CD4-positive, alpha-beta T cell treated with Interleukin-12 subunit alpha and Interleukin-12 subunit beta, for 1 hour (primary cell): ENCODE data around the gene IGSF21.

Experiments
- DNase-seq: peaks from one replicate; pipeline ENCODE4 v3.0.0-alpha.2; 2020

The IGSF21 gene

DNA sequence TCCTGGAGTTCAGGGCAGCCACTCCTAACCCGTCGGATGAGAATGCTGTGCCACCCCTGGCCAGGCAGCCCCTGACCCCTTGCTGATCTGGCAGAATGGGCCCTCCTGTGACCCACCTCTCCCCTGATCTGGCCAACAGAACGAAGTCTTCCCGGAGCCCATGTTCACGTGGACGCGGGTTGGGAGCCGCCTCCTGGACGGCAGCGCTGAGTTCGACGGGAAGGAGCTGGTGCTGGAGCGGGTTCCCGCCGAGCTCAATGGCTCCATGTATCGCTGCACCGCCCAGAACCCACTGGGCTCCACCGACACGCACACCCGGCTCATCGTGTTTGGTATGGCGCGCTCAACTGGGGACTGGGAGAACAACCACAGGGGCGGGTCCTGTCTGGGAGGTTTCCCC is 269.1 kb downstream of the IGSF21 start:
- no peak for DNase-seq

DNA sequence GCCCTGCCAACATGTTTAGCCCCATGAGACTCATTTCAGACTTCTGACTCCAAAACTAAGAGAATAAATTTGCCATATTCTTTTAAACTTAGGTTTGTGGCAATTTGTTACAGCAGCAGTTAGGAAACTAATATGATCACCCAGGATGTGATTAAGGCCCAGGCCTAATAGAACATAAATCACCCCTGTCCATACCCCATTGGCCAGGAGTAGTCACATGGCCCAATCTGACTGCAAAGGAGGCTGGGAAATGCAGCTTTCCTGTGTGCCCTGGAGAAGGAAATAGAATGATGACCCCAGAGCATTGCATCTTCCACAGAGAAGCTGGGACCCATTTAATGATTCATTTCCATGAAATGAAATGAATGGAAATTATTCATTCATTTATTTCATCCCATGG is 272.7 kb downstream of the IGSF21 start:
- no peak for DNase-seq

DNA sequence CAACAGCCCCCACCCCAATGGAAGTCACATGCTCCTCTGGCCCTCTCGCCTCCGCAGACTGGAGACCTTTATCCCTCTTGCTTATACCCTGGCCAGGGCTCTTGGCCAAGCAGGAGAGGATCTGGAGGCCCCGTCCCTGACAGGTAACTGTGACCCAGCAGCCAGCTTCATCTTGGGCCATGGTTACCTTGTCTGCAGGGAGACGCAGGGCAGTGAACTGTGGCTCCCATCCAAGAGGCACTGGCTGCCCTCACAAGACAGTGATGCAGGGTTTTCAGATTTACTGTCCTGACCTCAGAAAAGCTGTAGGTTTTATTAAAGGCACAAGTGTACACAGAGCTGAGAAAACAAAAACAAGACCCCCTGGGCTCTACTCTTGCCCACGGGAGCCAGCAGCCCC is 276.5 kb downstream of the IGSF21 start:
- no peak for DNase-seq

DNA sequence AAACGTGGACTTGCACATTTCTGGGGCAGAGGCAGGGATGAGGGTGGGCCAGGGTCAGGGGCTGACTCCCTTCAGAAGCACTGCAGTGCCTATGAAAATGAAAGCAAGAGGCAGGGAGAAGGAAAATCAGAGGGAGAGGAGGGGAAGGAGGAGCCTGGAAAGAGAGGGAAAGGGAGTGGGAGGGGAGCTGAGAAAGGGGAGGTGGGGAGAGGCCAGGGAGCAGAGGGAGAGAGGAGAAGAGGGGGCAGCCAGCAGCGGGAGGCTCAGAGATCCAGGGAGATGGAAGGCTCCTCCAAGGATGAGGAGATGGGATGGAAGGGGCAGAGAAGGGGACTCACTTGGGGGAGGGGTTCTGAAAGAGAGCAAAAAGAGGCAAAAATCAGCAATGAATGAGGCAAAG is 276.9 kb downstream of the IGSF21 start:
- no peak for DNase-seq

DNA sequence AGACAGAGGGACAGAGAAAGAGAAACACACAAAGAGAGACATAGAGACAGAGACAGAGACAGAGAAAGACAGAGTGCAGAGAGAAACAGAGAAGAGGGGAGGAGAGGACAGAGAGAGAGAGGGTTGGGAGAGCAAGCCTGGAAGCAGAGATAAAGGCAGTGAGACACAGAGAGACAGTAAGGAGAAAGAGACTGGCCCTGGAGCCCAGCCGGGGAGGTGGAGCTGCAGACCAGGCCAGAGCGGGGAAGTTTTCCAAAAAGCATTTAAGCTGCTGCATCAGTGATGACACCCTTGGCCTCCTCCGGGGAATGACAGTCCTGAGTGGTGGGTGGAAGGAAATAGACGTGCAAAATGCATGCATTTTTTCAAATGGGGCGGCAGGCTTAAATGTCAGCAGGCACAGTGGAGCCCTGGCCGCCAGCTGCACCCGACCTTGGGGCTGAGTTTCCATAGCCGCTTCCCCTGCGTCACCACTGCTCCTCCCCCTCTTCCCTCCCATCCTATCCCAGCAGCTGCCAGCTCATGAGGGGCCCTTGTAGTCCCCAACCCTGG is 277.7 kb downstream of the IGSF21 start:
- DNase-seq = no peak

DNA sequence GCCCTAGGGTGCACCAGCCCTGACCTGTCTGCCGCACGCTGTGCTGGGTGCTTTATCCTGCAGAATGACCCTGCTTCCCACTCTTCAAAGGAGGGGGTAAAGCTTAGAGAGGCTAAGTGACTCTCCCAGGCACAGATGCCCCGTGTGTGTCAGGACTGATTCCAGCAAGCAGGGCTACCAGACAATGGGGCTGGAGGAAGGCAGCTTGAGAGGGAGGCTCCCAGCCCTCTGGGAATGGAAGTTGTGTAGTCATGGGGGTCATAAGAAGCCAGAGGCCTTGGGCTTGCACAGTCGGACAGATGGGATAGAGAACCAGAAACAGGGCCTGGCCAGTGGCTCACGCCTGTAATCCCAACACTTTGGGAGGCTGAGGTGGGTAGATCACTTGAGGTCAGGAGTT is 279.0 kb downstream of the IGSF21 start:
- no peak for DNase-seq

DNA sequence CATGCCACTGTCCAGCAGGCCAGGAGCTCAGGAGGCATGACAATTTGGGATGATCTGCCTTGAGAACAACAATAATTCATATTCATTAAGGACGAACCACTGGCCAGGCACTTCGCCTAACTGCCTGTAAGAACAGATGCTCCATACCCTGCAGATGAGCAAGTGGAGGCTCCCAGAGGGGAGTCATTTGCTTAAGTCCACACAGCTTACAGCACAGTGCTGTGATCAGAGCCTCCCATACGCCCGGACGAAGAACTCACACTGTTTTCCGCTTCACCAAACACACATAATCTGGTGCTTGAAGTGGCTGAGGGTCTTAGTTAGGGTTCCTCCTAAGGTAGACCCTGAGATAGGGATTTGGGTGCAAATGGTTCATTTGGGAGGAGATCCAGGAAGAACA is 279.7 kb downstream of the IGSF21 start:
- DNase-seq = no peak

DNA sequence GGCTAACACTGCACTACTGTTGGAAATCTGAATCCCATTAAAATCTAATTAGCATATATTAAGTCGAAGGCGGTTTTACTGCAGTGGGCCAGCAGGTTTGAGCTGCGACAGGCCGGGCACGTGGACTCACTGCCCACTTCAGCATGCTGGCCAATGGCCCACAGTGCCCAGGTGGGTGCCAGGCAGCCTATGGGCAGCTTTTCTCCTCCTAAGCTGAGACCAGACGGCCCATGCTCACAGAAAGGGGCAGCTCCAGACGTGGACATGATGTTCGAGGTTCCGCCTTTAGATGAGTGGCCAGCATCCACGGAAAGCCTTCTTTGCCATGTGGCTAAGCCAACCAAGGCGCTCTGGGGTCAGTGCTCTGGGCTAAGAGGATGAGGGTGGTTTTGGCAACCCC is 283.4 kb downstream of the IGSF21 start:
- no peak for DNase-seq

DNA sequence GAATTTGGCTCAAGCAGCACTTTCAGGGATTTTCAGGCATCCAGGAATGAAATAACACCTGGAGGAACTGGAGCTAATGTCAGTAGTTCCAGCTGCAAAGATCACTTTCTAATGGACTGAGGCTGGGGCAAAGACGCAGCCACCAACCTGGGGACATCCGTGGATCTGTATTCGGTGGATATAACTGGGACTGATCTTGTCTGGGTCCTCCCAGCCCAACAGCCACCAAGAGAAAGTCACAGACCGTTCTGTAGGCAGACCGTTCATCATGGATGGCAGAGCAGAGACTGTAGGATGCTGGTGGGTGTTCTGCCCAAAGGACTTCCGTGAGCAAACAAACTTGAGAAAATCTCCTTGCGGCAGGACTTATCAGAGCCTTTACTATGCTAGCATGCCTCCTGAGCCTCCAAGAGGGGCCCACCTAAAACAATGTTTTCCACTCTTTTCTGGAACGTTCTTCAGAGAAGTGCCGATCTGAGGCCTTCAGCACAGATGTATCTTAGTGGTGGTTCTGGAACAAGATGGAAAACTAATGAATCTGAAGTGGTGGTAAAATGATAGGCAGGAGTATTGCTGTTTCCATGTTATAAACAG is 287.1 kb downstream of the IGSF21 start:
- no peak for DNase-seq

DNA sequence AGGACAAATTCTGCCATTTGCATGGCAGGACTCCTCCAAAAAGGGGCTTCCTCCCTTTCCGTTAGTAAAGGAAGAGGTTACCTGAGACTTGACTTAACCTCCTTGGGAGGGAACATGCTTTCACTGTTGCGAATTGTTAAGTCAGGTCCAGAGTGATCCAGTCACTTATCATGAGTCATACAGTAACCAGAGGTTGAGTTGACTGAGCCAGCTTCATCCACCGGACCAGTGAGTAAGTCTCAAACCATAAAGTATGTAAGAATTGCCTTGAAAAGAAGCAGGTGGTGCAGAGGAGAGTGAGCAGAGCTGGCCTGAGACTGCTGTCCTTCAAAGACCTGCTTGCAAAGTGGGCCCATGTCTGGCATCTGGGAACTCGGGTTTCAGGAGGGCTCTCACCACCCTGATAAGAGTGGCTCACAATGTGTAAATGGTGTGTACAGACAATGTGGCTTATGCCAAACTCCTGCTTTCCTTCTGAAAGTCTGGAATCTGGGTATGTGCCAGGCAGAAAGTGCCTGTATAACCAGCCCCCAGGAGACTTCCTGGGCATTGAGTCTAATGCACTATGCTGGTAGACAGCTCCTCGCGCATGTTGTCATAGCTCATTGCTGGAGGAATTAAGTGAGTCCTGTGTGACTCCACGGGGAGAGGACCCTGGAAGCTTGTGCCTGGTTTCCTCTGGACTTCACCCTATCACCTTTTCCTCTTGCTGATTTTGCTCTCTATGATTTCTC is 288.8 kb downstream of the IGSF21 start:
- DNase-seq = no peak

DNA sequence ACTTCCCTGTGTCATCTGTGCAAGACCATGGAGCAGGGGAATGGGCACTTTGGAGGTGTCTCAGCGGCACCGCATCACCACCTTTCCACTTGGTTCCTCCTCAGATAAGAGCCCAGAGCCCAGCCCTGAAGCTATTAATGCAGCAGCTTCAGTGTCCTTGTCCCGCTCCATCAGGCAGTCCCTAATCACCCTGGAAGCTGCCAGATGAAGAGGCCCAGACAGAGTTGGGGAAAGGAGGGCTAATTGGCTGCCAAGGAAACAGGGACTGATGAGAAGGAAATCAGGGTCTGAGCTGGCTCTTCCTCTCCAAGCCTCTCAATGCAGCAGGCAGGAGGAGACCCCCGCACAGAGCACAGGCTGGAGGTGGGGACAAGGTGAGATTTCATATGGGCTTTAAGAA is 290.0 kb downstream of the IGSF21 start:
- DNase-seq = no peak

DNA sequence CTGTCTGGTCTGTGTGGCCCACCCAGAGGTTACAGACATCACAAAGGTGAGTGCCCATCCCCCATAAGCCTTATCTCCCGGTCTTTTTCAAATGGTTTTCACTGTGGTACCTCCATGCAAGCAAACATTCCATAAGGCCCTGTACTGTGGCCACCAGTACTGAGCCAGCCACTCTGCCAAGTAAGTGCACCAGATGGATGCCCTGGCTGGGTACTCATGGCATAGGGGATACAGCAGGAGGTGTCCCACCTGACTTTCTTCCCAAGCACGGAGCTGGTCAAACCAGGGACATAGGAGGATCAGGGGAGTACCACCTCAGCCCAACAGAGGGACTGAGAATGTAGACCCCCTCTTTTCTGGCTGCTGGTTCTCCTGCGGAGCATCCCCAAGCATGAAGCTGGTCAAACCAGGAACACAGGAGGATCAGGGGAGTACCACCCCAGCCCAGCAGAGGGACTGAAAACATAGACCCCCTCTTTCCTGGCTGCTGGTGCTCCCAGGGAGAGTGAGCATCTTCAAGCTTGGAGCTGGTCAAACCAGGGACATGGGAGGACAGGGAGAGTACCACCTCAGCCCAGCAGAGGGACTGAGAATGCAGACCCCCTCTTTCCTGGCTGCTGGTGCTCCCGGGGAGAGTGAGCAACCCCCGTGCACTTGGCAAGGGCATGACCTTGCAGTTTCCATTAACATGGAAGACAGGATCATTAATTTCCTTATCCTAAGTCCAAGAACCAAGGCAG is 291.4 kb downstream of the IGSF21 start:
- no peak for DNase-seq

DNA sequence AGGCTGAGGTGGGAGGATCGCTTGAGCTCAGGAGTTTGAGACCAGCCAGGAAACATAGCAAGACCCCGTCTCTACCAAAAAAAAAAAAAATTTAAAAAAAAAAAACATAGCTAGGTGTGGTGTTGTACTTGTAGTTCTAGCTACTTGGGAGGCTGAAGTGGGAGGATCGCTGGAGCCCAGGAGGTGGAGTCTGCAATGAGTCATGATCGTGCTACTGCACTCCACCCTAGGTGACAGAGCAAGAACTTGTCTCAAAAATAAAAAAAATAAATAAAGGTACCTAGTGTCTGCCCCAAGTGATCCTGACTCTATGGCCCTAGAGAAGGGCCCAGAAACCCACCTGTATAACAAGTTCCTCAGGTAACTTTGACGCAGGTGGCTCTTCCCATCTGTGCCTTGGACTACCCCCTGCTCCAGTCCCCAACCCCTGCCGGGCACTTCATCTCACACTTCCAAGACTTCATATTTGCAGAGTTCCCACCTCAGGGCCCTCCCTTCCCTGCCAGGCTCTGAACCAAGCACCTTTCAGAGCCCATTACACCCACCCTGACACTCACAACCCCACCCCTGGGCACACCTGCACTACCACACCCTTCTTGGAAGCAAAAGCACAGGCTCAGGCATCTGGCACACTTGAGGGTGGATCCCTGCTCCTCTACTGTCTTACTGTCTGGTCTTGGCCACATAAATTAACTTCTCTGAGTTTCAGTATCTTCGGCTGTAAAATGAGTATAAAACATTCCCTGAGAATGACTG is 292.9 kb downstream of the IGSF21 start:
- DNase-seq = no peak

DNA sequence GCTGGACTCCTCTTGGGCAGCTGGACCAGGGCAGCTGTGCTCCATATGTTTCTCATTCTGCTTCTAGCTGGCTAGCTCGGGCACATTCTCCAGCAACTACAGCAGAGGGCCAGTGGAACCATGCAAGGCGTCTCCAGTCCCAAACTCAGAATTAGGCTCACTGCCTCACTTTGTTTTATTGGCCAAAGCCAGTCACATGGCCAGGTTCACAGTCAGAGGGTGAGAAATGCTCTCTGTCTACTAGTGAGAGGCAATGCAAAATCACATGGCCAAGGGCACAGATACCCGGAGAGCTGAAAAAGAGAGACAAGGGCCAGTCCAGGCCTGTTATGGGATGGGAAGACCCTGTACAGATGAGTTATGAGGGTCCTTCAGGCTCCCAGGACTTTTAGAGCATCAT is 294.3 kb downstream of the IGSF21 start:
- no peak for DNase-seq

DNA sequence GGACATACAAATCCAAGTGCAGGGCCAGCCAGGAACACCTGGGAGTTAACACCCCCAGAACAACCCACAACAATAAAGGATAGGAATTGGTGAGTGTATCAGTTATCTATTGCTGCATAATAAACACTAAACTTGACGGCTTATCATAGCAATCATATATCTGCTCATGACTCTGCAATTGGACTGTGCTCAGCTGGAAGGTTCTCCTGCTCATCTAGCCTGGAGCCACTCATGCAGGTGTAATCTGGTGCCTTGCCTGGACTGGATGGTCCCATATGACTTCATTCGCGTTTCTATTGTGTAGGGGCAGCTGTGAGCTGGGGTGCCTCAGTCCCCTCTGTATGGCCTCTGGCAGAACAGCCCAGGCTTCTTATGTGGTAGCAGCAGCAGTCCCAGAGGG is 296.9 kb downstream of the IGSF21 start:
- no peak for DNase-seq

DNA sequence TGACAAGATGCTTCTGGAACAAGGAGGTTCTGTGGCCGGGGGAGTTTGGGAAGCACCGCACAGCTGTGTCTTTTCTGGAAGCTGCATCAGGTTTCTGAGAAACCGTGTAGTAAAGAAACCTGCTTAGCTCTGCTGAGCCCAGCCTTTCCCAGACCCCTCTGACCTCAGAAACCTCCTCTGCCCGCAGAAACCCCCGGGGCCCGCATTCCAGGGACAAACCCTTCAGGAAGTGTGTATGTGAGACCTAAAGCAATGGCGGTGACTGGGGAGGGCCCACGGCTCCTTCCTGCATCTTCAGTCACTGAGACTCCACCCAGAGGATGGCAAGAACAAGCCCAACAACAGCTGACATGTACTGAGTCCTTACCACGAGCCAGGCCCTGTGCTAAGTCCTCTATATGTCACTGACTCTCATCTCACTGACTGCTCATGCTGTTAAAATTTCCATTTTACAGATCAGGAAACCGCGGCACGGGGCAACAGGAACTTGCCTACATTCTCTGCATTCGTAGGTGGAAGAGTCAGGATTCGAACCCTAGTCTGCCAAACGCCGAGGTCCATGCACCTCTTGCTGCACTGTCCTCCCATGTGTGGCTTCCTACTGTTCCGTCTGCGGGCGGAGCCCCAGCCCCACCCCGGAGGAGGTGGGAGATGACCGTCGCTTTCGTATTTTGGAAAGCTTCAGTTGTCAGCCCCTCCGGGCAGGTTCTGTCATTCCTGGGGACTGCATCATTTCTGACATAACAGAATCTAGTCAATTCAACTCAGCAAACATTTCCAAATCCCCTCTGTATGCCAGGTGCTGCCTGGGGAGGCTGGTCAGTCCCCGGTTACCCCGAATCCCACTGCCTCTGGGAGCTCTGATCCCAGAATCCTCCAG is 299.8 kb downstream of the IGSF21 start:
- no peak for DNase-seq

DNA sequence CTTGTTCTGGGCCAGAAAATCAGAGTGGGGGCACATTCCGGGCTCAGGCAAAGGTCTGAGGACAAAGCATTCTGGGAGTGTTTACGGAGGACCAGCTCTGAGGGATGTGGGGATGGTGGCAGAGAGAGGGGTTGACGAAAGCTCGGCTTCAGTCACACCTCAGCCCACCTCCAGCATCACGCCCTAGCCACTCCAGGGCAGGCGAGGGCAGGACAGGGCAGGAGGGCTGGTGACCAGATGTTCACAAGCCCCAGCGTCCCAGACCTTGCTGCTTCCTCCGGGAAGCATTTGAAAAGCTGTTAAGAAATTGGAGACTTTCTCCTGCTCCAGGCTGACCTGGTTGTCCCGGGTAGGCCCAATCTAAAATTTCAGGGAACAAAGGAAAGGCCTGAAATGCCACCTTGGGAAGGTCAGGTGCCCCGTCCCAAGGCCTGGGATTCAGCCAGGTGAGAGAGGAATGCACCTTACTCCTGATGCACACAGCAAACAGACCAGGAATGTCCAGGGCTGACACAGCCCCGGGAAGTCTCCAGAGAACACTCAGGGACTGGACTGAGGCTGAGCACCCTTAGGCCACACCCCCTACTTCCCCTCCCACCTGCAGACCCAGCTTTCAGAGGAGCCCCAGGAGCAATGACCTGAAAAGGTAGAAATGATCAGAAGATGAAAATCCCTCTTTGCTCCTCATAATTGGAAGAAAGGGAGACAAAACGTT is 301.2 kb downstream of the IGSF21 start:
- no peak for DNase-seq

DNA sequence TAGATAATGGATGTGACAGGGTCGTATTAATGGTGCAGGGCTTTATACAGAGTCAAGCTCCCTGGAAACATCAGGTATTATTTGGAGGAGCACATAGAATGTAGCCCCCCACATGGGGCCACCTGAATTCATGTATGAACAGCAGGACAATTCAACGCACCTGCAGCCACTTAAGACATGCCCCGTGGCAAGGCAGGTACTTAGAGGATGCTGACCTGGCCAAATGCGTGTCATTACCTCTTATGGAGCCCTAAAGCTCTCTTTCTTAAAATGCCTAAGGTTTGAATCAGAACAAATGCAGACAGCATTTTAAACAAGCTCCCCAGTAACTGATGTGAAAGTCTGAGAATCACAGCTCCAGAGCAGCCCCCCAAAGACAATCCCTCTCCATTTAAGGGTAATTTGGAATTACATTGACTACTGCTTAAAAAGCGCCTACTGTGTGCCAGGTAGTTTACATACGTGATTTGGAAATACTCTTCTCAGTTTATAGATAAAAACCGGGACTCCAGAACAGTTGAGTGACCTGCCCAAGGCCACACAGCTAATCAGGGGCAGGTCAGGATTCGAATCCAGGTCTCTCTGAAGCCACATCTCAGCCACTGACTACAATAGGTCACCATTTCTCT is 302.1 kb downstream of the IGSF21 start:
- no peak for DNase-seq

DNA sequence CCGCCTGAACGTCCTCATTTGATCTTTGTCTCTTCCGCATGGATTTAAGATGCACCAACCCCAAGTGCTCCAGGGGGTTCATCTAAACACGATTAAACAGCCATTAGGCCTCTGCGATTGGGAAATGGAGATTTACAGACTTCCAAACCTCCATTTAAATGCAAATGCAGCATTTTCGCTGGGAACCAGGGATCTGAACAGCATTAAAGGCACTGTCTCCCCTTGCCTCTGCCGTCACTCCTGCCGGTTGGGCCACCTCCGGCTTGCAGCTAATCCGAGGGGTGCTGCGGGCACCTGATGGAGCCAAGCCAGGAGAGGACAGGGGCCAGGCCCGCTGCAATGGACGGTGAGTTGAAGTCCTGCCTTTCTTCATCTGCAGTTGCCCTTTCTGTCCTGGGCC is 302.8 kb downstream of the IGSF21 start:
- DNase-seq = no peak

DNA sequence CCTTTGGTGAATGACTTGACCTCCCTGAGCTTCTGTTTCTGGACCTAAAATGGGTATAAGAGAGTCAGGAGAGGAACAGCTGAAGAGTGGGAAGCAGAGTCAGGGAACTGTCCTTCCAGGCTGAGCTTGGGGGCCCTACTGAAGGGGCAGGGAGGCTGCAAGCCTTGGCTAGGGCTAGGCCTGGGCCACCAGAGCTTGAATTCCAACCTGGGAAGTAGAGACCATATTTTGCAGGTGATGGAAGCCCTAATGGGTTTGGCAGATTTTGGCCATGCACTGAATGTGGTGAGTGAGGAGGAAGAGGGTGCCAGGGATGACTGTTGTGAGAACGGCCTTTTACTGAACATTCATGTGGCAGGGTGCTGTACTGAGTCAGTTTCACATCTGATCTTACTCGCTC is 303.7 kb downstream of the IGSF21 start:
- no peak for DNase-seq
